A673 (cell line): ENCODE results near the gene CHRM2. TPM values are rescaled to one million over a fixed set of nuclear protein-coding genes. Genes with fewer than 3 reads are reported as not detected.

Source experiments
- BruUV-seq: library from RNA; stranded (reverse); fragments of 400-500 nt; replicated peaks from 2 replicates; lab custom pipeline; 2021; lab: Mats Ljungman, UMichigan
- CTCF ChIA-PET: fragments of 300-600 bp; sonication (Branson Sonifier 250); formaldehyde crosslinking; loops from one replicate; lab custom pipeline; 2022; ENCODE audit warnings: antibody characterized with exemption; lab: Charles Lee
- POLR2A ChIA-PET: fragments of 300-600 bp; sonication (Branson Sonifier 250); formaldehyde crosslinking; loops from one replicate; lab custom pipeline; 2022; ENCODE audit warnings: antibody characterized with exemption; ENCODE audit not compliant: low non-redundant PET; lab: Charles Lee
- DNase-seq: peaks from one replicate; pipeline ENCODE4 v3.0.0-alpha.2; 2015; ENCODE audit warnings: low spot score
- H3K27ac ChIP-seq: fragments of 200-600 bp; sonication (generic); 2 replicates; pipeline ENCODE4 v1.5.1; 2016; ENCODE audit warnings: mixed run types, low read depth, mild to moderate bottlenecking, mixed read lengths, antibody characterized with exemption, low read length; ENCODE audit not compliant: poor library complexity, severe bottlenecking
- H3K27me3 ChIP-seq: fragments of 200-600 bp; sonication (generic); replicated peaks from 2 replicates; pipeline ENCODE4 v1.6.1; 2017; ENCODE audit warnings: mixed run types, low read depth, mild to moderate bottlenecking, mixed read lengths, antibody characterized with exemption, low read length; ENCODE audit not compliant: insufficient read depth, poor library complexity
- H3K36me3 ChIP-seq: fragments of 200-600 bp; sonication (generic); 2 replicates; pipeline ENCODE4 v1.6.1; 2016; ENCODE audit warnings: mixed run types, mild to moderate bottlenecking, mixed read lengths, antibody characterized with exemption, low read length; ENCODE audit not compliant: insufficient read depth, poor library complexity, severe bottlenecking
- H3K4me1 ChIP-seq: fragments of 200-600 bp; sonication (generic); 2 replicates; pipeline ENCODE4 v1.6.1; 2017; ENCODE audit warnings: mixed run types, mild to moderate bottlenecking, mixed read lengths, antibody characterized with exemption, low read length; ENCODE audit not compliant: insufficient read depth, poor library complexity, severe bottlenecking
- H3K4me3 ChIP-seq: fragments of 200-600 bp; sonication (generic); 2 replicates; pipeline ENCODE4 v1.5.1; 2016; ENCODE audit warnings: low read depth, mixed run types, mild to moderate bottlenecking, mixed read lengths, low read length; ENCODE audit not compliant: poor library complexity, severe bottlenecking
- H3K9me3 ChIP-seq: fragments of 200-600 bp; sonication (generic); 2 replicates; pipeline ENCODE4 v1.6.1; 2016; ENCODE audit warnings: mixed run types, low read depth, mild to moderate bottlenecking, mixed read lengths, antibody characterized with exemption, low read length; ENCODE audit not compliant: poor library complexity, severe bottlenecking
- CTCF ChIP-seq: fragments of 300-800, 200-600 bp; sonication (generic); conservative IDR thresholded peaks from 2 replicates; pipeline ENCODE4 v1.5.1; 2017; ENCODE audit warnings: low read depth, mild to moderate bottlenecking, antibody characterized with exemption, low read length, moderate library complexity, mixed read lengths
- EZH2 ChIP-seq: fragments of 200-600 bp; sonication (generic); IDR thresholded peaks from 2 replicates; pipeline ENCODE4 v1.6.1; 2017; ENCODE audit warnings: borderline replicate concordance, low read depth, mild to moderate bottlenecking, mixed read lengths, antibody characterized with exemption, low read length; ENCODE audit not compliant: poor library complexity, severe bottlenecking
- intact Hi-C: fragments of 100-400 bp; cut with micrococcal nuclease; formaldehyde crosslinking; loops from one replicate; pipeline ENCODE4 v1.10.0; 2022; ENCODE audit not compliant: unreplicated experiment
- total RNA-seq: library from RNA; stranded (reverse); gene quantifications from 2 replicates; pipeline ENCODE4 v1.2.3, GENCODE V29; 2021

Gene CHRM2
- total RNA-seq, 1 experiment from 2014 or later = 4.6 TPM

- no TSS peak for BruUV-seq
- Histone ChIP-seq H3K27ac (no peak overlapping the region), H3K4me3 (no peak overlapping the region), H3K36me3 (no peaks in the 10 kb centered on the region), H3K27me3 (no peaks in the 10 kb centered on the region), H3K4me1 (no peaks in the 10 kb centered on the region), H3K9me3 (no peaks in the 10 kb centered on the region)
- POLR2A ChIA-PET = no interaction called here
- TF ChIP-seq EZH2 (no peak), CTCF (no peak)
- intact Hi-C loops = no loop called here
- CTCF ChIA-PET = no interaction called here
- DNase-seq = no peak
Measured at GRCh38 chr7:136942994-136943393, 74.5 kb downstream of the CHRM2 start.

- no TSS peak for BruUV-seq
- POLR2A ChIA-PET = no interaction called here
- no peaks in the 10 kb centered on the region for H3K36me3 ChIP-seq
Measured at GRCh38 chr7:136947347-136947746, 78.9 kb downstream of the CHRM2 start.

GRCh38 chr7:136950331-136950730, 81.9 kb downstream of the CHRM2 start:
- CTCF ChIA-PET = no interaction called here
- Histone ChIP-seq H3K4me3 (no peak overlapping the region), H3K27me3 (no peaks in the 10 kb centered on the region), H3K9me3 (no peaks in the 10 kb centered on the region), H3K4me1 (no peaks in the 10 kb centered on the region), H3K27ac (no peak overlapping the region), H3K36me3 (no peaks in the 10 kb centered on the region)
- no peak for DNase-seq
- no peak for TF ChIP-seq EZH2
- no peak for TF ChIP-seq CTCF
- POLR2A ChIA-PET = no interaction called here
- intact Hi-C loops = no loop called here
- BruUV-seq = no TSS peak

More at GRCh38 chr7:136947347-136947746, 78.9 kb downstream of the CHRM2 start:
- TF ChIP-seq EZH2 (no peak), CTCF (no peak)
- H3K27ac ChIP-seq = no peak overlapping the region
- intact Hi-C loops = no loop called here
- no peaks in the 10 kb centered on the region for H3K4me1 ChIP-seq
- no peaks in the 10 kb centered on the region for H3K9me3 ChIP-seq
- CTCF ChIA-PET = no interaction called here
- DNase-seq = no peak
- H3K27me3 ChIP-seq = no peaks in the 10 kb centered on the region
- no peak overlapping the region for H3K4me3 ChIP-seq
